IMR-90 (cell line): Measurements from ENCODE around the gene RAPGEF2. TPM values are rescaled to one million over a fixed set of nuclear protein-coding genes. Genes with fewer than 3 reads are reported as not detected.
"Not testable (repeated sequence)": the region's sequence is repeated elsewhere in the genome, so short reads cannot be mapped to it uniquely, and the experiment has no call there.

ENCODE experiments used
- ATAC-seq: fragments of 200-7000 bp; cut with Tn5 transposase; 2 replicates; pipeline ENCODE4 v1.9.1; 2020; ENCODE audit warnings: low read depth, mild to moderate bottlenecking, moderate library complexity
- BruUV-seq: library from RNA; stranded (reverse); fragments of 400-500 nt; replicated peaks from 2 replicates; lab custom pipeline; 2021; lab: Mats Ljungman, UMichigan
- CTCF ChIA-PET: fragments of 300-600 bp; formaldehyde crosslinking; extraction: SDS; loops from one replicate; lab custom pipeline; 2021; ENCODE audit warnings: antibody characterized with exemption; lab: Yijun Ruan, JAX
- POLR2A ChIA-PET: fragments of 300-600 bp; sonication (Branson Sonifier 250); formaldehyde crosslinking; loops from one replicate; lab custom pipeline; 2022; ENCODE audit warnings: antibody characterized with exemption; ENCODE audit not compliant: unreplicated experiment; lab: Charles Lee
- DNase-seq: peaks from one replicate; pipeline ENCODE4 v3.0.0; 2013
- H2AFZ ChIP-seq: replicated peaks from 2 replicates; pipeline ENCODE3; 2013; ENCODE audit warnings: low read length, mild to moderate bottlenecking; ENCODE audit not compliant: poor library complexity
- H2AK5ac ChIP-seq: 2 replicates; pipeline ENCODE4 v1.6.1; 2013; ENCODE audit warnings: low read depth, low read length, inconsistent platforms
- H2AK9ac ChIP-seq: replicated peaks from 2 replicates; pipeline ENCODE3; 2013; ENCODE audit warnings: mild to moderate bottlenecking, low read depth, low read length, moderate library complexity; ENCODE audit not compliant: poor library complexity
- H2BK120ac ChIP-seq: 2 replicates; pipeline ENCODE4 v1.6.1; 2013; ENCODE audit warnings: low read depth, low read length, inconsistent platforms
- H2BK15ac ChIP-seq: 3 replicates; pipeline ENCODE4 v1.6.1; 2013; ENCODE audit warnings: low read depth, low read length, inconsistent platforms
- H2BK20ac ChIP-seq: 2 replicates; pipeline ENCODE4 v1.6.1; 2013; ENCODE audit warnings: low read depth, mild to moderate bottlenecking, inconsistent platforms, low read length, moderate library complexity
- H2BK5ac ChIP-seq: 2 replicates; pipeline ENCODE4 v1.6.1; 2013; ENCODE audit warnings: mild to moderate bottlenecking, low read depth, low read length, inconsistent platforms; ENCODE audit not compliant: poor library complexity, severe bottlenecking
- H3K14ac ChIP-seq: replicated peaks from 2 replicates; pipeline ENCODE4 v1.6.1; 2013; ENCODE audit warnings: low read depth, low read length, inconsistent platforms
- H3K18ac ChIP-seq: 2 replicates; pipeline ENCODE4 v1.6.1; 2013; ENCODE audit warnings: low read depth, low read length, control low read depth
- H3K23ac ChIP-seq: 2 replicates; pipeline ENCODE4 v1.6.1; 2013; ENCODE audit warnings: low read depth, low read length, inconsistent platforms
- H3K27ac ChIP-seq: 2 replicates; pipeline ENCODE4 v1.5.1; 2013; ENCODE audit warnings: mild to moderate bottlenecking, control low read depth, low read length; ENCODE audit not compliant: insufficient read depth
- H3K27me3 ChIP-seq: 2 replicates; pipeline ENCODE4 v1.6.1; 2013; ENCODE audit warnings: low read length; ENCODE audit not compliant: control insufficient read depth, insufficient read depth
- H3K36me3 ChIP-seq: 2 replicates; pipeline ENCODE4 v1.6.1; 2013; ENCODE audit warnings: low read length, mixed read lengths; ENCODE audit not compliant: control insufficient read depth, insufficient read depth
- H3K4ac ChIP-seq: 2 replicates; pipeline ENCODE4 v1.6.1; 2013; ENCODE audit warnings: low read depth, low read length, inconsistent platforms
- H3K4me1 ChIP-seq: 2 replicates; pipeline ENCODE4 v1.6.1; 2013; ENCODE audit warnings: low read length, mixed read lengths; ENCODE audit not compliant: control insufficient read depth, insufficient read depth
- H3K4me2 ChIP-seq: 2 replicates; pipeline ENCODE4 v1.6.1; 2013; ENCODE audit warnings: low read depth, mild to moderate bottlenecking, control low read depth, low read length, moderate library complexity
- H3K4me3 ChIP-seq: 2 replicates; pipeline ENCODE4 v1.5.1; 2013; ENCODE audit warnings: low read depth, mild to moderate bottlenecking, control low read depth, low read length, moderate library complexity; ENCODE audit not compliant: insufficient read depth
- H3K56ac ChIP-seq: 2 replicates; pipeline ENCODE4 v1.6.1; 2013; ENCODE audit warnings: low read length, inconsistent platforms; ENCODE audit not compliant: insufficient read depth; ENCODE audit errors: extremely low read depth
- H3K79me1 ChIP-seq, 2 experiments: 2 replicates each; pipeline ENCODE4 v1.6.1; 2013; ENCODE audit warnings: low read length in 2 of 2, inconsistent platforms in 1 of 2, low read depth in 1 of 2
- H3K9ac ChIP-seq: 2 replicates; pipeline ENCODE4 v1.6.1; 2013; ENCODE audit warnings: low read depth, low read length, control low read depth
- H3K9me1 ChIP-seq: 2 replicates; pipeline ENCODE4 v1.6.1; 2013; ENCODE audit warnings: low read length, inconsistent platforms; ENCODE audit not compliant: insufficient read depth
- H3K9me3 ChIP-seq: 2 replicates; pipeline ENCODE4 v1.6.1; 2013; ENCODE audit warnings: low read length; ENCODE audit not compliant: control insufficient read depth, insufficient read depth
- H4K20me1 ChIP-seq: 2 replicates; pipeline ENCODE4 v1.6.1; 2013; ENCODE audit warnings: low read length, inconsistent platforms; ENCODE audit not compliant: insufficient read depth
- H4K5ac ChIP-seq: 2 replicates; pipeline ENCODE4 v1.6.1; 2013; ENCODE audit warnings: mild to moderate bottlenecking, low read depth, low read length, control low read depth
- H4K8ac ChIP-seq, 2 experiments: 2 replicates each; pipeline ENCODE4 v1.6.1; 2013; ENCODE audit warnings: low read depth in 2 of 2, low read length in 2 of 2, control low read depth in 1 of 2, inconsistent platforms in 1 of 2
- H4K91ac ChIP-seq: 2 replicates; pipeline ENCODE4 v1.6.1; 2013; ENCODE audit warnings: low read depth, low read length, inconsistent platforms; ENCODE audit not compliant: insufficient read depth
- WGBS, 2 experiments: methylation state at CpG; one replicate each; pipeline versions ENCODE4 v1.1.5 to v1.1.7; 2013; ENCODE audit warnings: missing lambda C conversion rate in 2 of 2; ENCODE audit not compliant: insufficient read length in 1 of 2; ENCODE audit errors: extremely low coverage in 2 of 2; 5-methylcytosine and 5-hydroxymethylcytosine counted together
- dilution Hi-C: fragments of 300-500 bp; cut with HindIII; formaldehyde crosslinking; loops from one replicate; pipeline ENCODE4 v1.14.3; 2018; ENCODE audit warnings: low sequenced_read_pairs; ENCODE audit not compliant: unreplicated experiment
- in situ Hi-C: fragments of 300-500 bp; cut with MboI; formaldehyde crosslinking; loops from 3 replicates; pipeline ENCODE4 v1.14.3; 2019; ENCODE audit warnings: low sequenced_read_pairs, inconsistent platforms, mixed read lengths
- intact Hi-C: fragments of 100-400 bp; cut with micrococcal nuclease; formaldehyde crosslinking; loops from 2 replicates; pipeline ENCODE4 v1.10.0; 2022
- polyA plus RNA-seq, 3 experiments: library from polyadenylated mRNA; depleted of rRNA; stranded (reverse); fragments of >200 nt; gene quantifications; 2 replicates each; pipeline ENCODE4 v1.2.3, GENCODE V29; 2012; ENCODE audit warnings: low replicate concordance in 1 of 3
- total RNA-seq: library from RNA; depleted of rRNA; stranded (reverse); fragments of >200 nt; gene quantifications from 2 replicates; pipeline ENCODE4 v1.2.3, GENCODE V29; 2012

Gene RAPGEF2
- total and polyA plus RNA-seq, 2 of the 4 experiments (the other 2 are of a cell fraction), result 27.6 to 109 TPM

DNA sequence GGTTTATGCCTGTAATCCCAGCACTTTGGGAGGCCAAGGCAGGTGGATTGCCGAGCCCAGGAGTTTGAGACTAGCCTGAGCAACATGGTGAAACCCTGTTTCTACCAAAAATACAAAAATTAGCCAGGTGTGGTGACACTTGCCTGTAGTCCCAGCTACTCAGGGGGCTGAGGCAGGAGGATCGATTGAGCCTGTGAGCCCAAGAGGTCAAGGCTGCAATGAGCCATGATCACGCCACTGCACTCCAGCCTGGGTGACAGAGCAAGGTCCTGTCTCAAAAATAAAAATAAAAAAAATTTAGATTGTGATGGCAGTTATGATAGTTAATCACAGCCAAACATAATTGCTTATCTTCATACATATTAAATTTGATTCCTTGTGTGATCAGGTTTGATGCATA lies 58.6 kb downstream of the RAPGEF2 start:
- H3K56ac ChIP-seq, dilution Hi-C loops: not testable (repeated sequence)

More for the DNA sequence above, 58.6 kb downstream of the RAPGEF2 start:
- H3K14ac ChIP-seq, H4K5ac ChIP-seq, H3K9me3 ChIP-seq, H4K8ac ChIP-seq, H2BK20ac ChIP-seq, in situ Hi-C loops, H2BK5ac ChIP-seq, H4K20me1 ChIP-seq, H2BK120ac ChIP-seq, H2AK9ac ChIP-seq, DNase-seq, intact Hi-C loops, H3K27me3 ChIP-seq, H2AK5ac ChIP-seq, ATAC-seq, H4K91ac ChIP-seq, H3K9ac ChIP-seq, H2AFZ ChIP-seq, BruUV-seq, H3K4me1 ChIP-seq, POLR2A ChIA-PET, H3K4ac ChIP-seq, H3K9me1 ChIP-seq, H3K23ac ChIP-seq, H3K4me3 ChIP-seq, H3K27ac ChIP-seq, H3K4me2 ChIP-seq, H3K18ac ChIP-seq, H2BK15ac ChIP-seq, H3K36me3 ChIP-seq: not testable (repeated sequence)
- CTCF ChIA-PET, result interaction anchor here (0.7 kb wide), 1 partner anchor 9 kb away, joined by 3 read pairs; no protein-coding TSS in a partner anchor
- WGBS, 2 experiments, result no CpG with 5 or more reads among the region's 3 CpGs
- H3K79me1 ChIP-seq, result peaks cover 13 to 19% of the 10 kb centered on the region in 2 experiments
